ENCODE results near the gene GNG13. TPM values are rescaled to one million over a fixed set of nuclear protein-coding genes. Genes with fewer than 3 reads are reported as not detected.

GNG13 gene
- not detected in 2 replicates for total RNA-seq
- long read RNA-seq = 0 reads

DNA sequence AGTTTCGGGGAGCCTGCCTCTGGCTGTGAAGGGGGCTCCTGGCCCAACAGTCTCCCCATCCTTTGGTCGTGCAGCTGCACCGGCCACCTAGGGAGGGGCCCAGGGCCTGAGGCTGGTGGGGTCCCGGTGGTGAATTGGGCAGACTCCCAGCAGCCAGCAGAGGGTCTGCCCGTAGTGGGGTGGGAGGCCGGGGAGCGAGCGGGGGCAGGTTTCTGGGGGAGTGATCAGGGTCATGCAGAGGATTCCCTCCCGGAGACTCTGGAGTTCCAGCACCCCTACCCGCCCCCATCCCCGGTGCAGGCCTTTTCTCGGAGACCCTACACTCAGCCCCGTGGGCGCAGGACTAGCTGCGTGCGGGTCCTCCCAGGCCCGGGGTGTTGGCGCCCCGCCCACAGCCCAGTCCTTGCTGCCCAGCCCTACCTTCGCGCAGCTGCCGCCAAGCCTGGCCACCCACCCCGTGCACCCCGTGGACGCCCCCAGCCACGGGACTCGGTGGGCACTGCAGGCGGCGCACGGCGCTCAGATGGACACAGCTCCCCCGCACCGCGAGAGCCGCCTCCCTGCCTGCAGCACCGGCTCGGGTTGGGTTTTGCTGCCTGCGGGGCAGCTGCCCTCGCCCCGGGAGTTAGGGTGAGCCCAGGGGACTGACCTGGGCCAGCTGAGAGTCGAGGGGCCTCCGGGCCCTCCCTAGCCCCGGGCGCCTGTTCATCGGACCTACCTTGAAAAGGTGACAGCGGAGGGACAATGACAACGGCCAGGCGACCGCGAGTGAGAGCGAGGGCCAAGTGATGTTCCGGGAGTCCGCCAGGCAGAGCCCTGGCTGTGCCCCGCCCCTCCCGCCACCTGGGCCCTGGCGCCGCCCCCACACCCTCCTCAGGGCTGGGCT is at the start of gene GNG13:
Gene GNG13, minus strand, starts transcription at position 787 of the 886 bp plus-strand sequence. CDS start 1,657 bp downstream, outside the sequence.
- H3K36me3 Mint-ChIP-seq (ENCODE audit: insufficient read depth) = peaks cover 4% of the 10 kb centered on the region
- no peaks in the 10 kb centered on the region for H3K9me3 Mint-ChIP-seq (ENCODE audit: low read depth)
- no peak within 1 kb of the TSS for H3K4me3 Mint-ChIP-seq (ENCODE audit: low read depth)
- DNase-seq (ENCODE audit: low spot score, unreplicated experiment) = no peak
- no peaks in the 10 kb centered on the region for H3K4me1 Mint-ChIP-seq (ENCODE audit: low read depth)
- H3K27ac Mint-ChIP-seq = no peak within 1 kb of the TSS
- TF ChIP-seq, protein P1, sequence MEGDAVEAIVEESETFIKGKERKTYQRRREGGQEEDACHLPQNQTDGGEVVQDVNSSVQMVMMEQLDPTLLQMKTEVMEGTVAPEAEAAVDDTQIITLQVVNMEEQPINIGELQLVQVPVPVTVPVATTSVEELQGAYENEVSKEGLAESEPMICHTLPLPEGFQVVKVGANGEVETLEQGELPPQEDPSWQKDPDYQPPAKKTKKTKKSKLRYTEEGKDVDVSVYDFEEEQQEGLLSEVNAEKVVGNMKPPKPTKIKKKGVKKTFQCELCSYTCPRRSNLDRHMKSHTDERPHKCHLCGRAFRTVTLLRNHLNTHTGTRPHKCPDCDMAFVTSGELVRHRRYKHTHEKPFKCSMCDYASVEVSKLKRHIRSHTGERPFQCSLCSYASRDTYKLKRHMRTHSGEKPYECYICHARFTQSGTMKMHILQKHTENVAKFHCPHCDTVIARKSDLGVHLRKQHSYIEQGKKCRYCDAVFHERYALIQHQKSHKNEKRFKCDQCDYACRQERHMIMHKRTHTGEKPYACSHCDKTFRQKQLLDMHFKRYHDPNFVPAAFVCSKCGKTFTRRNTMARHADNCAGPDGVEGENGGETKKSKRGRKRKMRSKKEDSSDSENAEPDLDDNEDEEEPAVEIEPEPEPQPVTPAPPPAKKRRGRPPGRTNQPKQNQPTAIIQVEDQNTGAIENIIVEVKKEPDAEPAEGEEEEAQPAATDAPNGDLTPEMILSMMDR (IDR thresholded peaks at IDR 0.05; ENCODE audit: unreplicated experiment) = no peak
- H3K27me3 Mint-ChIP-seq = peaks cover 30% of the 10 kb centered on the region

- peaks cover 18% of the 10 kb centered on the region for H3K36me3 Mint-ChIP-seq (ENCODE audit: insufficient read depth)
- DNase-seq (ENCODE audit: low spot score, unreplicated experiment) = no peak
- peaks cover 19% of the 10 kb centered on the region for H3K9me3 Mint-ChIP-seq (ENCODE audit: low read depth)
These were observed 48.1 kb upstream of the GNG13 start for GRCh38 chr16:848510-849253.

GRCh38 chr16:847681-848445 is 47.3 kb upstream of the GNG13 start:
- Mint-ChIP-seq H3K9me3 (ENCODE audit: low read depth) (peaks cover 19% of the 10 kb centered on the region), H3K36me3 (ENCODE audit: insufficient read depth) (peaks cover 17% of the 10 kb centered on the region), H3K4me1 (ENCODE audit: low read depth) (no peaks in the 10 kb centered on the region), H3K4me3 (ENCODE audit: low read depth) (no peak overlapping the region), H3K27me3 (no peaks in the 10 kb centered on the region), H3K27ac (no peak overlapping the region)
- TF ChIP-seq, protein P1 (IDR thresholded peaks at IDR 0.05; ENCODE audit: unreplicated experiment) = no peak
- no peak for DNase-seq (ENCODE audit: low spot score, unreplicated experiment)

More at GRCh38 chr16:848510-849253, 48.1 kb upstream of the GNG13 start:
- TF ChIP-seq, protein P1 (IDR thresholded peaks at IDR 0.05; ENCODE audit: unreplicated experiment) = no peak
- H3K27ac Mint-ChIP-seq = no peak overlapping the region
- H3K27me3 Mint-ChIP-seq = no peaks in the 10 kb centered on the region
- no peaks in the 10 kb centered on the region for H3K4me1 Mint-ChIP-seq (ENCODE audit: low read depth)
- H3K4me3 Mint-ChIP-seq (ENCODE audit: low read depth) = no peak overlapping the region

GRCh38 chr16:847151-847550 is 46.6 kb upstream of the GNG13 start:
- no peaks in the 10 kb centered on the region for H3K4me1 Mint-ChIP-seq (ENCODE audit: low read depth)
- no peaks in the 10 kb centered on the region for H3K27me3 Mint-ChIP-seq
- peaks cover 17% of the 10 kb centered on the region for H3K36me3 Mint-ChIP-seq (ENCODE audit: insufficient read depth)
- peaks cover 19% of the 10 kb centered on the region for H3K9me3 Mint-ChIP-seq (ENCODE audit: low read depth)
- H3K27ac Mint-ChIP-seq = no peak overlapping the region
- no peak overlapping the region for H3K4me3 Mint-ChIP-seq (ENCODE audit: low read depth)
- TF ChIP-seq, protein P1 (IDR thresholded peaks at IDR 0.05; ENCODE audit: unreplicated experiment) = no peak
- DNase-seq (ENCODE audit: low spot score, unreplicated experiment) = no peak

DNA sequence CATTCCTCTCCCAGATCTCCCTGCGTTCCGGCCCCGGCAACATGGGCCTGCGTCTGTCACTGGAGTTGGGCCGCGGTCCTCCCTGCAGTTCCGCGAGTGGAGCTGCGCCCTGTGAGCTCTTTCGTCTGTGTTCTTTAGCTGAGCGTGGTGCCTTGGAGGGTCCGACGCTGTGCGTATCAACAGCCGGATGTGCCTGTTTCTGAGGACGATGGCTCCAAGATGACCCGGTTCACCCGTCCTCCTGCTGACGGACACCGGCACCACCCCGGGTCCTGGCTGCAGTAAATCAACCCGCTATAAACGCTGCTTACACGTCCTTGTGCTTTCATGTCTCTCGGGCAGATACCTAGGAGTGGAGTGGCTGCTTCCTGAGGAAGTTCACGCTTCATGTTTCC is 44.8 kb upstream of the GNG13 start:
- Mint-ChIP-seq H3K27ac (no peak overlapping the region), H3K27me3 (no peaks in the 10 kb centered on the region), H3K4me1 (ENCODE audit: low read depth) (no peaks in the 10 kb centered on the region), H3K9me3 (ENCODE audit: low read depth) (peaks cover 13% of the 10 kb centered on the region), H3K4me3 (ENCODE audit: low read depth) (no peak overlapping the region), H3K36me3 (ENCODE audit: insufficient read depth) (peaks cover 12% of the 10 kb centered on the region)
- DNase-seq (ENCODE audit: low spot score, unreplicated experiment) = no peak
- TF ChIP-seq, protein P1 (IDR thresholded peaks at IDR 0.05; ENCODE audit: unreplicated experiment) = no peak
